Measurements from ENCODE around the gene LSAMP.

DNA sequence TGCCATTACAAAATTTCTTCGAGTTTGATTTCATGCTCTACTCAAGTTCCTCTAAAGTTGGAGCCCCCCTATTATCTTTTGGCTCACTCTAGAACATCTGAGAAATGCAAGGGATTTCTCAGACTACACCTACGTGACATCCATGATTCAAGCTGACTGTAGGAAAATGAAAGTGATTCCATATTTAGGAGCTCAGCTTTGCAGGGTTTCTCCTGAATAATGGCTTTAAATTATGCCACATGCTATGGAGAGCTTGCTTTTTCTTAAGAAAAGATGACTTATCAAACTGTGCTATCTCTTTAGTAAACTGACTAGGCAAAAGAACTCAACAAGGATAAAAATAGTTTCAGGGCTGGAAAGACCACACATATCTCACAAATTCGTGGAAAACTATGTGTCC is 292.1 kb downstream of the LSAMP start:
- TF ChIP-seq POLR2A (IDR thresholded peaks at IDR 0.05) (no peak), EP300 (IDR thresholded peaks at IDR 0.05) (no peak)
- TF ChIP-seq, protein P1, sequence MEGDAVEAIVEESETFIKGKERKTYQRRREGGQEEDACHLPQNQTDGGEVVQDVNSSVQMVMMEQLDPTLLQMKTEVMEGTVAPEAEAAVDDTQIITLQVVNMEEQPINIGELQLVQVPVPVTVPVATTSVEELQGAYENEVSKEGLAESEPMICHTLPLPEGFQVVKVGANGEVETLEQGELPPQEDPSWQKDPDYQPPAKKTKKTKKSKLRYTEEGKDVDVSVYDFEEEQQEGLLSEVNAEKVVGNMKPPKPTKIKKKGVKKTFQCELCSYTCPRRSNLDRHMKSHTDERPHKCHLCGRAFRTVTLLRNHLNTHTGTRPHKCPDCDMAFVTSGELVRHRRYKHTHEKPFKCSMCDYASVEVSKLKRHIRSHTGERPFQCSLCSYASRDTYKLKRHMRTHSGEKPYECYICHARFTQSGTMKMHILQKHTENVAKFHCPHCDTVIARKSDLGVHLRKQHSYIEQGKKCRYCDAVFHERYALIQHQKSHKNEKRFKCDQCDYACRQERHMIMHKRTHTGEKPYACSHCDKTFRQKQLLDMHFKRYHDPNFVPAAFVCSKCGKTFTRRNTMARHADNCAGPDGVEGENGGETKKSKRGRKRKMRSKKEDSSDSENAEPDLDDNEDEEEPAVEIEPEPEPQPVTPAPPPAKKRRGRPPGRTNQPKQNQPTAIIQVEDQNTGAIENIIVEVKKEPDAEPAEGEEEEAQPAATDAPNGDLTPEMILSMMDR (IDR thresholded peaks at IDR 0.05), result no peak
